GM19193 (cell line): ENCODE results near the gene CKAP2L.

Experiments used
- POLR2A ChIP-seq: IDR thresholded peaks from 4 replicates; pipeline ENCODE4 v1.6.1; 2011; ENCODE audit not compliant: insufficient read depth, insufficient read length; ENCODE audit errors: extremely low read depth

The CKAP2L gene

GRCh38 chr2:112782234-112782799, 17.9 kb upstream of the CKAP2L start:
- no peak for TF ChIP-seq POLR2A

GRCh38 chr2:112779598-112779997, 15.2 kb upstream of the CKAP2L start:
- TF ChIP-seq POLR2A: no peak

GRCh38 chr2:112777036-112777435, 12.6 kb upstream of the CKAP2L start:
- no peak for TF ChIP-seq POLR2A

GRCh38 chr2:112776113-112776512, 11.7 kb upstream of the CKAP2L start:
- TF ChIP-seq POLR2A: no peak

- TF ChIP-seq POLR2A: no peak
Measured at GRCh38 chr2:112774536-112775285, 10.3 kb upstream of the CKAP2L start.

- TF ChIP-seq POLR2A: no peak
Measured at GRCh38 chr2:112773556-112773955, 9.1 kb upstream of the CKAP2L start.

- TF ChIP-seq POLR2A: no peak
Measured at GRCh38 chr2:112772911-112773475, 8.6 kb upstream of the CKAP2L start.

- TF ChIP-seq POLR2A: no peak
Measured at GRCh38 chr2:112772322-112772721, 7.9 kb upstream of the CKAP2L start.

- TF ChIP-seq POLR2A: no peak
Measured at GRCh38 chr2:112768432-112768831, 4.0 kb upstream of the CKAP2L start.

- no peak for TF ChIP-seq POLR2A
Measured at GRCh38 chr2:112767693-112768330, 3.4 kb upstream of the CKAP2L start.

- TF ChIP-seq POLR2A: no peak
Measured at GRCh38 chr2:112765251-112765650, 842 bp upstream of the CKAP2L start.

GRCh38 chr2:112762276-112762675, 2.1 kb downstream of the CKAP2L start:
- no peak for TF ChIP-seq POLR2A

- TF ChIP-seq POLR2A: no peak
Measured at GRCh38 chr2:112760149-112760548, 4.3 kb downstream of the CKAP2L start.

- TF ChIP-seq POLR2A: no peak
Measured at GRCh38 chr2:112758711-112759110, 5.7 kb downstream of the CKAP2L start.

- no peak for TF ChIP-seq POLR2A
Measured at GRCh38 chr2:112757265-112757664, 7.1 kb downstream of the CKAP2L start.

GRCh38 chr2:112756207-112756606, 8.2 kb downstream of the CKAP2L start:
- TF ChIP-seq POLR2A: no peak
